ENCODE results near the gene CGN. TPM values are rescaled to one million over a fixed set of nuclear protein-coding genes. Genes with fewer than 3 reads are reported as not detected.

The CGN gene
- total and polyA plus RNA-seq, 2 of the 13 experiments (the other 11 are each of a cell fraction or from before 2014, with no cell fraction given), result 0.75 to 0.81 TPM

- no peaks in the 10 kb centered on the region for H3K36me3 ChIP-seq (replicated peaks in 1 of 2; ENCODE audit: control insufficient read depth in 1 of 2, insufficient read depth in 2 of 2, low read length in 2 of 2)
- FAIRE-seq (no peak), DNase-seq (ENCODE audit: low spot score) (no peak), ATAC-seq (no peak)
- intact Hi-C loops (cut with micrococcal nuclease; ENCODE audit: unreplicated experiment) (no loop called here), in situ Hi-C loops (cut with HindIII; ENCODE audit: extremely low pct_ligation_motif_present, low pct_unique_long_range_greater_than_20kb) (no loop called here)
- H4K20me1 ChIP-seq (ENCODE audit: insufficient read depth, low read length), result no peaks in the 10 kb centered on the region
- TF ChIP-seq TFE3 (CRISPR knock-in tag; IDR thresholded peaks at IDR 0.05) (no peak), NBN (conservative IDR thresholded peaks at IDR 0.05) (no peak), DDIT3 (CRISPR knock-in tag; IDR thresholded peaks at IDR 0.05) (no peak), ZNF891 (CRISPR knock-in tag; IDR thresholded peaks at IDR 0.05) (no peak), AHDC1 (CRISPR knock-in tag; IDR thresholded peaks at IDR 0.05; ENCODE audit: borderline replicate concordance) (no peak), ZNF224 (CRISPR knock-in tag; IDR thresholded peaks at IDR 0.05) (no peak), ZIK1 (CRISPR knock-in tag; IDR thresholded peaks at IDR 0.05; ENCODE audit: borderline replicate concordance, low read depth) (no peak), CBX1 (IDR thresholded peaks at IDR 0.05; ENCODE audit: low read depth) (no peak), GFI1 (CRISPR knock-in tag; IDR thresholded peaks at IDR 0.05; ENCODE audit: borderline replicate concordance) (no peak), SRSF4 (IDR thresholded peaks at IDR 0.05; ENCODE audit: low read depth, low read length, poor library complexity, severe bottlenecking) (no peak), NCOA2 (CRISPR knock-in tag; IDR thresholded peaks at IDR 0.05) (no peak), PRDM10 (CRISPR knock-in tag; IDR thresholded peaks at IDR 0.05; ENCODE audit: low read depth) (no peak), RBM39 (IDR thresholded peaks at IDR 0.05; ENCODE audit: low read depth, low read length, poor library complexity, severe bottlenecking) (no peak)
- no peaks in the 10 kb centered on the region for H3K27me3 ChIP-seq (ENCODE audit: control insufficient read depth in 1 of 2, insufficient read depth in 2 of 2, low read length in 2 of 2)
- H3K79me2 ChIP-seq (ENCODE audit: insufficient read depth, low read length), result no peaks in the 10 kb centered on the region
- H3K4me2 ChIP-seq (ENCODE audit: low read depth, low read length), result no peak overlapping the region
- ChIA-PET CTCF (ENCODE audit: low intra/inter-chr PET ratio, low total read pairs) (no interaction called here), POLR2A (no interaction called here)
- H3K9ac ChIP-seq (ENCODE audit: insufficient read depth, low read depth, low read length), result no peak overlapping the region
- no peak overlapping the region for H2AFZ ChIP-seq (ENCODE audit: low read length)
- no peak overlapping the region for H3K27ac ChIP-seq (ENCODE audit: extremely low read length, insufficient read depth, low read length)
- peaks cover 28% of the 10 kb centered on the region for H3K4me1 ChIP-seq (ENCODE audit: insufficient read depth, low read length)
- WGBS (ENCODE audit: low lambda C conversion rate), result 51% methylated on average over 3 of the region's 3 CpGs
- BruUV-seq (replicated peaks), result no TSS peak
- H3K9me3 ChIP-seq (ENCODE audit: low read length), result no peaks in the 10 kb centered on the region
- no peak overlapping the region for H3K4me3 ChIP-seq (replicated peaks in 1 of 3; ENCODE audit: insufficient read depth in 1 of 3, low read depth in 2 of 3, low read length in 3 of 3)
Observed at GRCh38 chr1:151493042-151493441, 18.1 kb upstream of the CGN start.
